T-helper 1 cell treated with Interleukin-12 subunit alpha and Interleukin-12 subunit beta and Interleukin-4 antibody, amounts not matched to agents 30 ng/mL and 1 ng/mL, for 36 hours (primary cell): Measurements from ENCODE around the gene PBX1. TPM values are rescaled to one million over a fixed set of nuclear protein-coding genes. Genes with fewer than 3 reads are reported as not detected.

Experiments
- intact Hi-C: fragments of 100-400 bp; cut with micrococcal nuclease; formaldehyde crosslinking; loops from one replicate; pipeline ENCODE4 v1.15.1; 2024
- total RNA-seq: library from RNA; stranded (reverse); gene quantifications from 2 replicates; pipeline ENCODE4 v1.2.3, GENCODE V29; 2022

The PBX1 gene
- total RNA-seq, 1 donor from 2014 or later = not detected

GRCh38 chr1:164856381-164856780, 297.4 kb downstream of the PBX1 start:
- intact Hi-C loops = no loop called here

- intact Hi-C loops = no loop called here
These were observed 298.5 kb downstream of the PBX1 start for GRCh38 chr1:164857439-164857838.

GRCh38 chr1:164858096-164858632, 299.2 kb downstream of the PBX1 start:
- intact Hi-C loops = no loop called here

GRCh38 chr1:164861632-164862031, 302.6 kb downstream of the PBX1 start:
- intact Hi-C loops = no loop called here

GRCh38 chr1:164863056-164863455, 304.1 kb downstream of the PBX1 start:
- intact Hi-C loops = no loop called here

GRCh38 chr1:164864161-164864560, 305.2 kb downstream of the PBX1 start:
- intact Hi-C loops = no loop called here

- intact Hi-C loops = no loop called here
These were observed 306.4 kb downstream of the PBX1 start for GRCh38 chr1:164865385-164865784.

GRCh38 chr1:164867590-164867989, 308.6 kb downstream of the PBX1 start:
- intact Hi-C loops = no loop called here

- intact Hi-C loops = no loop called here
These were observed 310.0 kb downstream of the PBX1 start for GRCh38 chr1:164868990-164869389.

- intact Hi-C loops = no loop called here
These were observed 316.5 kb downstream of the PBX1 start for GRCh38 chr1:164875518-164875917.

GRCh38 chr1:164876398-164877116, 317.6 kb downstream of the PBX1 start:
- intact Hi-C loops = no loop called here

- intact Hi-C loops = no loop called here
These were observed 321.2 kb downstream of the PBX1 start for GRCh38 chr1:164880199-164880598.

GRCh38 chr1:164880644-164881043, 321.7 kb downstream of the PBX1 start:
- intact Hi-C loops = no loop called here

- intact Hi-C loops = no loop called here
These were observed 326.3 kb downstream of the PBX1 start for GRCh38 chr1:164885311-164885710.

- intact Hi-C loops = no loop called here
These were observed 327.1 kb downstream of the PBX1 start for GRCh38 chr1:164886101-164886500.

- intact Hi-C loops = no loop called here
These were observed 332.6 kb downstream of the PBX1 start for GRCh38 chr1:164891615-164892014.

- intact Hi-C loops = no loop called here
These were observed 336.3 kb downstream of the PBX1 start for GRCh38 chr1:164895026-164895912.

- intact Hi-C loops = no loop called here
These were observed 342.0 kb downstream of the PBX1 start for GRCh38 chr1:164901031-164901430.
